IMR-90 (cell line): ENCODE measurements around the gene SPATA24.

ENCODE experiments used
- BHLHE40 ChIP-seq: fragments of 150-350 bp; IDR thresholded peaks from 2 replicates; pipeline ENCODE4 v1.6.1; 2016; ENCODE audit warnings: mild to moderate bottlenecking, low read depth, low read length
- CEBPB ChIP-seq: IDR thresholded peaks from 2 replicates; pipeline ENCODE4 v1.6.1; 2012; ENCODE audit warnings: low read depth, low read length, improper control_type of control experiment
- CHD1 ChIP-seq: IDR thresholded peaks from 2 replicates; pipeline ENCODE4 v1.6.1; 2012; ENCODE audit warnings: low read depth, low read length, improper control_type of control experiment
- MAFK ChIP-seq: IDR thresholded peaks from 2 replicates; pipeline ENCODE4 v1.6.1; 2012; ENCODE audit warnings: low read depth, low read length, improper control_type of control experiment
- POLR2A ChIP-seq: IDR thresholded peaks from 2 replicates; pipeline ENCODE4 v1.6.1; 2012; ENCODE audit warnings: mild to moderate bottlenecking, low read depth, low read length
- RAD21 ChIP-seq: IDR thresholded peaks from 2 replicates; pipeline ENCODE4 v1.6.1; 2012; ENCODE audit warnings: low read length, improper control_type of control experiment
- RCOR1 ChIP-seq: IDR thresholded peaks from 2 replicates; pipeline ENCODE4 v1.6.1; 2012; ENCODE audit warnings: mild to moderate bottlenecking, low read length, improper control_type of control experiment; ENCODE audit not compliant: insufficient replicate concordance
- RFX5 ChIP-seq: IDR thresholded peaks from 2 replicates; pipeline ENCODE4 v1.8.0; 2012; ENCODE audit warnings: low read depth, mild to moderate bottlenecking, low read length, moderate library complexity
- SMC3 ChIP-seq: fragments of 150-350 bp; IDR thresholded peaks from 2 replicates; pipeline ENCODE4 v1.6.1; 2016; ENCODE audit warnings: low read depth, mild to moderate bottlenecking, antibody characterized with exemption, low read length, moderate library complexity
- TF ChIP-seq, protein P1 (sequence below): conservative IDR thresholded peaks from 2 replicates; pipeline ENCODE4 v1.5.1; 2012; ENCODE audit warnings: mild to moderate bottlenecking, low read depth, low read length, improper control_type of control experiment
- TF ChIP-seq, protein P2 (sequence below): fragments of 150-350 bp; IDR thresholded peaks from 2 replicates; pipeline ENCODE4 v1.6.1; 2017; ENCODE audit warnings: mild to moderate bottlenecking, antibody characterized with exemption, low read length, low read depth
- TF ChIP-seq, protein P3 (sequence below): fragments of 150-350 bp; IDR thresholded peaks from 2 replicates; pipeline ENCODE4 v1.6.1; 2016; ENCODE audit warnings: low read depth, mild to moderate bottlenecking, low read length, moderate library complexity, borderline replicate concordance

DNA sequence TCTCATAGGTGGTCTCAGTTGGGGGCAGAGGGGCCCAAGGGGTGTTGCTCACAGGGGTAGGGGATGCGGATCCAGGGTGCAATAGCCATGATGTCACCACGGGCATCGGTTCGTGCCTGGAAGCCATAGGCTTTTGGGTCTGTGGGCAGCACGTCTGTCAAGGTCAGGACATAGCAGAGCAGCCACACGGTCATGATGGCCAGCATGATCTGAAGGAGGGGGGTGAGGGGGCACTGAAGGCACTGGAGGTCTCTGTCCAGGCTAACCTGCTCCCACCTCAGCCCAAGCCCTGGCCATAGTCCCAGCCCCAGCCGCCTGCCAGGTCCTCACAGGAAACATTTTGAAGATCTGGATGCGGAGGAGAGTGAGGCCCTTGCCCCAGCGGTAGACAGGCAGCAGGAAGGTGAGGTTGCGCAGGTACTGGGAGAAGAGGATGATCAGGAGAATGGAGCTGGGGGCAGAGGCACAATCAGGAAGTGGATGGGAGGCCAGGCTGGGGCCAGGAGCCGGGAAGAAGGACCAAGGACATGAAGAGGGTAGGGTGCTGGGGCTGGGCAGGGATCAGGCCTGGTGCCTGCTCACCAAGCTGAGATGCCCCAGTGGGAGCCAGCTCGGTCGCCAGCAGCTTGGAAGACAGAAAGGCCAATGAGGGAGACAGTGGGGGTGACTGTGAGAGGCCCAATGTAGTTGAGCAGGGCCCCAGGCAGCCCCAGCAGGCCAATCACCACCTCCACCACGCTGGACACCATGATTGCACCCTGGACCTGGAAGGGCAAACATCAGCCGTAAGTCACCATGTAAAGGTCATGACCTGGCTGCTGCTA, 24.1 kb downstream of the SPATA24 start:
- TF ChIP-seq, protein P1, sequence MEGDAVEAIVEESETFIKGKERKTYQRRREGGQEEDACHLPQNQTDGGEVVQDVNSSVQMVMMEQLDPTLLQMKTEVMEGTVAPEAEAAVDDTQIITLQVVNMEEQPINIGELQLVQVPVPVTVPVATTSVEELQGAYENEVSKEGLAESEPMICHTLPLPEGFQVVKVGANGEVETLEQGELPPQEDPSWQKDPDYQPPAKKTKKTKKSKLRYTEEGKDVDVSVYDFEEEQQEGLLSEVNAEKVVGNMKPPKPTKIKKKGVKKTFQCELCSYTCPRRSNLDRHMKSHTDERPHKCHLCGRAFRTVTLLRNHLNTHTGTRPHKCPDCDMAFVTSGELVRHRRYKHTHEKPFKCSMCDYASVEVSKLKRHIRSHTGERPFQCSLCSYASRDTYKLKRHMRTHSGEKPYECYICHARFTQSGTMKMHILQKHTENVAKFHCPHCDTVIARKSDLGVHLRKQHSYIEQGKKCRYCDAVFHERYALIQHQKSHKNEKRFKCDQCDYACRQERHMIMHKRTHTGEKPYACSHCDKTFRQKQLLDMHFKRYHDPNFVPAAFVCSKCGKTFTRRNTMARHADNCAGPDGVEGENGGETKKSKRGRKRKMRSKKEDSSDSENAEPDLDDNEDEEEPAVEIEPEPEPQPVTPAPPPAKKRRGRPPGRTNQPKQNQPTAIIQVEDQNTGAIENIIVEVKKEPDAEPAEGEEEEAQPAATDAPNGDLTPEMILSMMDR = no peak
- TF ChIP-seq, protein P2, sequence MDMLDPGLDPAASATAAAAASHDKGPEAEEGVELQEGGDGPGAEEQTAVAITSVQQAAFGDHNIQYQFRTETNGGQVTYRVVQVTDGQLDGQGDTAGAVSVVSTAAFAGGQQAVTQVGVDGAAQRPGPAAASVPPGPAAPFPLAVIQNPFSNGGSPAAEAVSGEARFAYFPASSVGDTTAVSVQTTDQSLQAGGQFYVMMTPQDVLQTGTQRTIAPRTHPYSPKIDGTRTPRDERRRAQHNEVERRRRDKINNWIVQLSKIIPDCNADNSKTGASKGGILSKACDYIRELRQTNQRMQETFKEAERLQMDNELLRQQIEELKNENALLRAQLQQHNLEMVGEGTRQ = no peak
- TF ChIP-seq POLR2A (no peak), RAD21 (no peak), RCOR1 (no peak), BHLHE40 (no peak), RFX5 (no peak), CHD1 (no peak), CEBPB (no peak), MAFK (no peak), SMC3 (no peak)
- TF ChIP-seq, protein P3, sequence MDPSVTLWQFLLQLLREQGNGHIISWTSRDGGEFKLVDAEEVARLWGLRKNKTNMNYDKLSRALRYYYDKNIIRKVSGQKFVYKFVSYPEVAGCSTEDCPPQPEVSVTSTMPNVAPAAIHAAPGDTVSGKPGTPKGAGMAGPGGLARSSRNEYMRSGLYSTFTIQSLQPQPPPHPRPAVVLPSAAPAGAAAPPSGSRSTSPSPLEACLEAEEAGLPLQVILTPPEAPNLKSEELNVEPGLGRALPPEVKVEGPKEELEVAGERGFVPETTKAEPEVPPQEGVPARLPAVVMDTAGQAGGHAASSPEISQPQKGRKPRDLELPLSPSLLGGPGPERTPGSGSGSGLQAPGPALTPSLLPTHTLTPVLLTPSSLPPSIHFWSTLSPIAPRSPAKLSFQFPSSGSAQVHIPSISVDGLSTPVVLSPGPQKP = no peak
